Activated gamma-delta T cell treated with Interleukin-2 at 50 U/mL for 16 hours (primary cell): ENCODE results near the gene GPBP1L1.
"Not testable (repeated sequence)": the region's sequence is repeated elsewhere in the genome, so short reads cannot be mapped to it uniquely, and the experiment has no call there.

Source experiments
- DNase-seq: peaks from one replicate; pipeline ENCODE4 v3.0.0-alpha.2; 2020

The GPBP1L1 gene, protein sequence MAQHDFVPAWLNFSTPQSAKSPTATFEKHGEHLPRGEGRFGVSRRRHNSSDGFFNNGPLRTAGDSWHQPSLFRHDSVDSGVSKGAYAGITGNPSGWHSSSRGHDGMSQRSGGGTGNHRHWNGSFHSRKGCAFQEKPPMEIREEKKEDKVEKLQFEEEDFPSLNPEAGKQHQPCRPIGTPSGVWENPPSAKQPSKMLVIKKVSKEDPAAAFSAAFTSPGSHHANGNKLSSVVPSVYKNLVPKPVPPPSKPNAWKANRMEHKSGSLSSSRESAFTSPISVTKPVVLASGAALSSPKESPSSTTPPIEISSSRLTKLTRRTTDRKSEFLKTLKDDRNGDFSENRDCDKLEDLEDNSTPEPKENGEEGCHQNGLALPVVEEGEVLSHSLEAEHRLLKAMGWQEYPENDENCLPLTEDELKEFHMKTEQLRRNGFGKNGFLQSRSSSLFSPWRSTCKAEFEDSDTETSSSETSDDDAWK

DNA sequence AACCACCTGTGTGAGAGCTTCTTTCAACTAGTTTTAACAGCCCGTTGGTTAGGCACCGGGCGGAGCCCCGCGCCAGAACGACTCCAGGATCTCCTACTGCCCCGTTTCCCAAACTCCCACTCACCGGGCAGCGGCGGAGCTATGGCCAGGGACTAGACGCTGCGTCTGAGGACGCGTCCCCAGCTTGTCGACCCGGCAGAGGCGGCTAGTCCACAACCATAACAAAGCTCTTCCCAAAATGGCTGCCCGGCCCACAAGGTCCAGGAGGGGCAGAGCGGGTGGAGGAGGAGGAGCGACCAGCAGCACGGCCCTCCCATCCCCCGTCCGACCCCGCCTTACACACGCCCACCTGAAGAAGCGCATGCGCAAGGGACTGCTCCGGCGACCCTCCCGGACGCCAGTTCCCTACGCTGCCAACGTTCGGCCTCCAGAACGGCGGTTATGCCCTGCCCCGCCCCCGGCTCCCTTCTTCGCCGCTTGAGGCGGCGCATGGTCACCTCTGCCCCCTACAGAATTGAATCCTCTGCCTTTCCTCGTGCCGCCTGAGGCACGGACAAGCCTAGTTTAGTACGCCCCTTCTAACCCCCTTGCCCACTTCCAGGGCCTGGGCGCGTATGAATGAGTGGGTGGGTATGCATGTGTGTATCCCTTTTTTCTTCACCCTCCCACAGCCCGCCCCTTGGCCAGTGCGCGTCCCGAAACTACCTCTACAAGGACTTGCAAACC, at the start of gene GPBP1L1:
Gene GPBP1L1 (minus strand): TSS at position 246 of the 726 bp plus-strand sequence. CDS start 27,446 bp downstream, outside the sequence.
- DNase-seq: peak; percentile 97

DNA sequence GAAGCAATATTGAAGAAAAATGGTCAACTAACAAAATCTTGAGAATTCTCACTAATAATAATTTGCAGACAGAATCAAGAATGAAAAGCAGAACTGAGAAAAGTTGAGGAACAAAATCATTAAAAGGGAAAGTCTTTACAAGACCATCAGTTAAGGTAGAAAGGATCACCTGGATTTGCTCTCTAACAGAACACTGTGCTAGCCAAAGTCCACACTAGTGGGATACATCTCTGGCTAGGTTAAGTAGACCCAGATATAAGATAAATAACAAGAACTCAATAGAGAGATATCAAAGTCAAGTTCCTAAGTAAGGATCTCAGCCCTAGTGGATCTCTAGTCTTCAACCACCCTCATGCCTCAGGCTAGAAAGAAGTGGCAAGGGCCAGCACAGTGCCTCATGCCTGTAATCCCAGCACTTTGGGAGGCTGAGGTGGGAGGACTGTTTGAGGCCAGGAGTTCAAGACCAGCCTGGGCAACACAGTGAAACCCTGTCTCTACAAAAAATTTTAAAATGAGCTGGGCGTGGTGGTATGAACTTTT, 44.5 kb upstream of the GPBP1L1 start:
- no peak for DNase-seq

DNA sequence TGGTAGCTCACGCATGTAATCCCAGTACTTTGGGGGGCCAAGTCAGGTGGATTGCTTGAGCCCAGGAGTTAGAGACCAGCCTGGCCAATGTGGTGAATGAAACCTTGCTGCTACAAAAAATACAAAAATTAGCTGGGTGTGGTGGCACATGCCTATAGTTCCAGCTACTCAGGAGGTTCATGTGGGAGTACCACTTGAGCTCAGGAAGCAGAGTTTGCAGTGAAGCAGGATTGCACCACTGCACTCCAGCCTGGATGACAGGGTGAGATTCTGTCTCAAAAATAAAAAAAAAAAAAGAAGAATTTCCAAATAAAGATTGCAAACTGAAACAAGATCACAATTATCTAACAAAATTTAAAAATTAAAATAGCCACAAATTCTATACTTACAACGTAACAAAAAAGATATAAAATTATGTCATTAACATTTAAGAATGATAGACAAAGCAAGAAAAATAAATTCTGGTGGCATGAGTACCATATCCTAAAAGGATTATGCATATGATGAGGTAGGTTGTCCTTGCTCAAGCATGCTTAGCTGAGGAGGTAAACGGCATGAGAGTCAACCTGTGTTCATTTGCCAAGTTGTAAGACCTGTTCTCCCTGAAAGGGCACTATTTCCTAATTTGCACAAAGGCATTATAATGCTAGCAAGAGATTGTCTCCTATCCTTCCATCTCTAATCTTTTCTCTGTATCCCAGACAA, 43.9 kb upstream of the GPBP1L1 start:
- no peak for DNase-seq

DNA sequence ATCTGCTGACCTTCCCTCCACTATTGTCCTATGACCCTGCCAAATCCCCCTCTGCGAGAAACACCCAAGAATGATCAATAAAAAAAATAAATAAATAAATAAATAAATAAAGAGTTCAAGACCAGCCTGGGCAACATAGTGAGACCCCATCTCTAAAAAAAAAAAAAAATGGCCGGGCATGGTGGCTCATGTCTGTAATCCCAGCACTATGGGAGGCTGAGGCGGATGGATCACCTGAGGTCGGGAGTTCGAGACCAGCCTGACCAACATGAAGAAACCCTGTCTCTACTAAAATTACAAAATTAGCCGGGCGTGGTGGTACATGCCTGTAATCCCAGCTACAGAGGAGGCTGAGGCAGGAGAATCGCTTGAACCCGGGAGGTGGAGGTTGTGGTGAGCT, 39.7 kb upstream of the GPBP1L1 start:
- DNase-seq: not testable (repeated sequence)

DNA sequence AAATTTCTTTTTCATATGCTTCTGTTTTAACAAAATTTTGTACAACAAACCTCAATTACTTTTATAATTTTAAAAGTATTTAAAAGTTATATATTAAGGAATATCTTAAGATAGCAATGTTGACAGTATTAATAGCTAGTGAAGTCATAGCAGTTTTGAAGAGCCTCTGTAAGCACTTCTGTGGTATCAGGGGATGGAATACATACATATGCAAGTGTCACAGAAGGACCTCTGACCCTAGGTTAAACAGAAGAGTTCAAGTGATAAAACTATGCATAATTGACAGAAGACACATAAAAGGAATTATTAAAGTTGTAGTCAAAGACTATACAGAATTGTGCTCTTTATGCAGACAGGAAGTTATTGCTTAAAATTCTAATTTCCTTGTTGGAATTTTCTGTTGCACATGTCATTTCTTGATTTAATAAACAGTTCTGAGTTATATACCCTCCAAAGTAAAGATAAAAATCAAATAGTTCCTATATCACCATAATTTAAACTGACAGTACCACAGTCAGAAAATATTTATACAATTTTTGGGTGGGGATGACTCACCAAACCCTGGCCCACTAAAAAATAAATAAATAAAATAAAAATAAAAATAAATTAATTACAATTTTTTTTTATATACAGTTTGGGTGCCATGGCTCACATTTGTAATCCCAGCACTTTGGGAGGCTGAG, 37.1 kb upstream of the GPBP1L1 start:
- DNase-seq: no peak

DNA sequence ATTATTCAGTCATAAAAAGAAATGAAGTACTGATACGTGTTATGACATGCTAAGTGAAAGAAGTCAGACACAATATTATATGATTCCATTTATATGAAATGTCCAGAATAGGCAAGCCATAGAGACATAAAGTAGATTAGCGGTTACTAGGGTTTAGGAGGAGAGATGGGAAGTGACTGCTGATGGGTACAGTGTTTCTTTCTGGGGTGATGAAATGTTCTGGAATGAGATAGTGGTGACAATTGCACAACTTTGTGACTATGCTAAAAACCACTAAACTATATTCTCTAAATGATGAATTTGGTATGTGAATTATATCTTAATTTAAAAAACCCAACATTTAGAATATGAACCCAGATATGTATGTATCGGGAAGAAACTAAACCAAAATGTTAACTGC, 36.5 kb upstream of the GPBP1L1 start:
- DNase-seq: no peak

DNA sequence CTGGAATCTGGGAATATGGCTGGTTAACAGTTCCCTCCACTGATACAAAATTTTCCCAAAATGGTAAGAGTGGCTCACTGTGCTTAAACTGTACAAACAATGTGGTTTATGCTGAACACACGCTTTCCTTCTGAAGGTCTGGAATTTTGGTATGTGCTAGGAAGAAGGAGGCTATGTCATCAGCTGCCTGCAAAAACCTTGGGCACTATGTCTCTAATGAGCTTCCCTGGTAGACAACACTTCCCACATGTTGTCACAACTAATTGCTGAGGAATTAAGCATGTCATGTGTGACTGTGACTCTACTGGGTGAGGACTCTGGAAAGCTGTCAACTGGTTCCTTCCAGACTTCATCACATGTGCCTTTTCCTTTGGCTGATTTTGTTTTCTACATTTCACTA, 34.9 kb upstream of the GPBP1L1 start:
- no peak for DNase-seq

DNA sequence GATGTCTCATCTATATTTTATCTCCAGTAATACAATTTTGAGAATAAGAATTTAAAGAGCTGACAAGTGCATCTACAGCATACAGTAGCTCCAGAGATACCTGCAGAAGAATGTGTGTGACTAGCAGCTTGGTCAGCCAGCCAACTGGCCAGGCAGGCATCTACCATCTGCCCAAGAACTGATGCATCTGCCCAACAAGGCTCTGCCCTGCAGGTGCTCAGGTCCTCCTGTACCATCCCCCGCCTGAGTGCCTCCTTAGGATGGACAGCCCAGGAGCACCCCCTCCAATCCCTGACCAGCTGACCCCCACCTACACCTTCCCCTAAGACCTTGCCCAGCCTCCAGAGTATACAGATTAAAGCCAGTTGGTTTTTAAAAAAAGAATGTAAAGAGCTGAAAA, 32.0 kb upstream of the GPBP1L1 start:
- no peak for DNase-seq

DNA sequence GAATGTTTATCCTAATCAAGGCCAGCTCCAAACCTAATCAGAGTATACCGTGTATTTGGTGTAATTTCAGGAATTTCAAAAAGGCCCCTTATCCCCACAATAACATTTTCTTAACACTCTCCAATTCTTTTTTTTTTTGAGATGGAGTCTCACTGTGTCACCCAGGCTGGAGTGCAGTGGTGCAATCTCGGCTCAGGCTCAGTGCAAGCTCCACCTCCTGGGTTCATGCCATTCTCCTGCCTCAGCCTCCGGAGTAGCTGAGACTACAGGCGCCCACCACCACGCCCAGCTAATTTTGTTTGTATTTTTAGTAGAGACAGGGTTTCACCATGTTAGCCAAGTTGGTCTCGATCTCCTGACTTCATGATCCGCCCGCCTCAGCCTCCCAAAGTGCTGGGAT, 31.1 kb upstream of the GPBP1L1 start:
- not testable (repeated sequence) for DNase-seq

DNA sequence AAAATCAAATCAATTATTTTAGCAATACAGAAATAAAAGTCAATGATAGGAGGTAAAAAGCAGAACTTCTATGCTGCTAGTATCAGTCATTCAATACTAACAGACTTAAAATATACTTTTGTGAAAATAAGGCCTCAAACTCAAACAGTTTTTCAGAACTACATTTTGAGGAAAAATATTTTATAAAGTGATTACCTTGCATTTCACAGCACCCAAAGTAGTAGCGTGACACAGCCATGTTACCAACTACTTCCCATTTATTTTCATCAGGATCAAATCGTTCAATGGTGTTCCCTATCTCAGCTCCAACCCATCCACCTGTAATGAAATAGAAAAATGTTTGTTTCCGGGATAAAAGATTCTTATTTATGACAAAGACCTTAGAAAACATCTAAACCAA, 30.4 kb upstream of the GPBP1L1 start:
- DNase-seq: no peak

DNA sequence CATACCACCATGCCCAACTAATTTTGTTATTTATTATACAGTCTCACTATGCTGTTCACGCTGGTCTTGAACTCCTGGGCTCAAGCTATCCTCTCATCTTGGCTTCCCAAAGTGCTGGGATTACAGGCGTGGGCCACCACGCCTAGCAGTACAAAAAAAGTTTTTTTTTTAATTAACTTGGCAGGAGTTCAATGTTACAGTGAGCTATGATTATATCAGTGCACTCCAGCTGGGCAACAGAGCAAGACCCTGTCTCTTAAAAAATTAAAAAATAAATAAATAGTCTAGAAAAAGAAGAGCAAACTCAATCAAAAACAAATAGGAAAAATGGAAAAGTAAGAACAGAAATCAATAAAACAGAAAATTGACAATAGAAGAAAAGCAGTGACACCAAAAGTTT, 27.4 kb upstream of the GPBP1L1 start:
- no peak for DNase-seq

DNA sequence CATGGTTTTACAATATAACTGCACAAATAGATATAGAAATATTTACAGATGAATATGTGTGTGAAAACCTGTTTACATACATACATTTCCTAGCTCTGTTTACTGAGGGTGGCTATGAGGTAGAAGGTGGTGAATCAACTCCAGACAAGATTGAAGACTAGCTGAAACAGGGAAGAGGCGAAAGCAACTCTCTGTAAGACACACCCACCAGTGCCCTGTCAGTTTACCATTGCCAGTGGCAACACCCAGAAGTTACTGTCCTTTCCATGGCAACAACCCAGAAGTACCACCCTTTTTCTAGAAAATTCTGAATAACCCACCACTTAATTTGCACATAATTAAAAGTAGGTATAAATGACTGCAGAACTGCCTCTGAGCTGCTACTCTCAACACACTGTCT, 18.3 kb upstream of the GPBP1L1 start:
- no peak for DNase-seq

DNA sequence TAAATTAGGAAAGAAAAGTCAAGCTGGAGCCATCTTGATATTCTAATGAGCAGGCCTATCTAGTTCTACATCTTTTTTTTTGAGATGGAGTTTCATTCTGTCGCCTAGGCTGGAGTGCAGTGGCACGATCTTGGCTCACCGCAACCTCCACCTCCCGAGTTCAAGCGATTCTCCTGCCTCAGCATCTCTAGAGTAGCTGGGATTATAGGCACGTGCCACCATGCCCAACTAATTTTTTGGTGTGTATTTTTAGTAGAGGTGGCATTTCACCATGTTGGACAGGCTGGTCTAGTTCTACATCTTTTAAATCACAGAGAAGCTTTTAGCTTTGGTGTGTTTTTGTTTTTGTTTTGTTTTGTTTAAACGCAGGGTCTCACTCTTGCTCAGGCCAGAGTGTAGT, 8.5 kb upstream of the GPBP1L1 start:
- DNase-seq: no peak

DNA sequence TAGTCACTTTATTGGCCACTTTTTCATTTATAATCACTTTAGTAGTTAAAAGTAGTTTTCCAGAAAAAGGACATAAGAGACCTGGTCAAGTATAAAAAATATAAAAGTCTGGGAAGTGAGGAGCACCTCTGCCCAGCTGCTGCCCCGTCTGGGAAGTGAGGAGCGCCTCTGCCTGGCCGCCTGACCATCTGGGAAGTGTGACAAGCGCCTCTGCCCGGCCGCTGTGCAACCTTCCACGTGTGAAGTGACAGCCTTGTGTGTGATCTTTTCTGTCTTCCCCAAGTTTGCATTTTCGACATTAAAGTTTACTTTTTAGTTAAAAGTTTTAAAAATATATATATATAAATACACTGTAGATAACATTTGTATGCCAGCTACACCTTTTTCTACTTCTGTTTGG, 7.5 kb upstream of the GPBP1L1 start:
- not testable (repeated sequence) for DNase-seq

DNA sequence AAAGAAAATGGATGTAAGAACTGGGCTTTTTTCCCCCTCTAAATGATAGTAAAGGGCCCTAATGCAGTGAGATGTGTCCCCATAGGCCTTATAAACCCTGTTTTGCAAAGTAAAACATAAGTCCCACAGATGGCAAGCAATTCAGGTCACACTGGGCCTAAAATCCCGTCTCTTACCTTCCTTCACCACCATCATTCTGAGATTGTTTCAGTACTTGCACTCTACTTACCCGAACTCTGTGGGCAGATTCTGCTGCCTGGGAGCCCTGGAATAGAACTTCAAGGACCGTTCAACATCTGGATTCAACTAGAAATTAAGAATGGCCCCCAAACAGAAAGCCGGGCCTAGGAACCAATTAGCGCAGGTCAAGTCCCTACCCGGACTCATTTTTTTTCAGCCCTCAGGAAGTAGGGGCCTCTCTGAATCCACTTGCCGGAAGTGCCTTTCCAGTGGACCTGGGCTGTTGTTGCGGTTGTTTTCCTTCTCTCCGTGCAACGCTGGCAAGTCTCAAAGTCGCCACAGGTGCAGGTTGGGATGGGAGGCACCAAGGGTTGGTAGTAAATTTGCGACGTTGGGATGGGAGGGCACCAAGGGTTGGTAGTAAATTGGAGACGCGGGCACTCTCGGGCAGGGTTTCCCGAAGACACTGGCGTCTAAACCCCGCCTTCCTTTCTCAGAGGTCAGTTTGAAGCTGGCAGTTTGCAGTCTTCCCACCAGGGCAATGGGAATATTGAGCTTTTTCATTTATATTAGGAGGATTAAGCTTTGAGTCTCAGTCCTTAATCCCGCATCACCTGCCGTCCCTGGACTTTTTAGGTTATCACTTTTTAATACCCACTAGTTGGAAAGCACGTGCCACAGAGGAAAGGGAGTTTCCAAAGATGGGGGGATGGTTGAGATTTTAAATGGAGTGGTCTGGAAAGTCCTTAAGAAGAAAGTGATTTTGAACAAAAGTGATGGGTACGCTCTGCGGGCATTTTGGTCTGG, 1.7 kb upstream of the GPBP1L1 start, which contains the start of gene TMEM69:
Gene TMEM69 (plus strand): TSS at position 428 of the 987 bp plus-strand sequence. CDS start 2,888 bp downstream, outside the sequence.
- peak; percentile 72 for DNase-seq

DNA sequence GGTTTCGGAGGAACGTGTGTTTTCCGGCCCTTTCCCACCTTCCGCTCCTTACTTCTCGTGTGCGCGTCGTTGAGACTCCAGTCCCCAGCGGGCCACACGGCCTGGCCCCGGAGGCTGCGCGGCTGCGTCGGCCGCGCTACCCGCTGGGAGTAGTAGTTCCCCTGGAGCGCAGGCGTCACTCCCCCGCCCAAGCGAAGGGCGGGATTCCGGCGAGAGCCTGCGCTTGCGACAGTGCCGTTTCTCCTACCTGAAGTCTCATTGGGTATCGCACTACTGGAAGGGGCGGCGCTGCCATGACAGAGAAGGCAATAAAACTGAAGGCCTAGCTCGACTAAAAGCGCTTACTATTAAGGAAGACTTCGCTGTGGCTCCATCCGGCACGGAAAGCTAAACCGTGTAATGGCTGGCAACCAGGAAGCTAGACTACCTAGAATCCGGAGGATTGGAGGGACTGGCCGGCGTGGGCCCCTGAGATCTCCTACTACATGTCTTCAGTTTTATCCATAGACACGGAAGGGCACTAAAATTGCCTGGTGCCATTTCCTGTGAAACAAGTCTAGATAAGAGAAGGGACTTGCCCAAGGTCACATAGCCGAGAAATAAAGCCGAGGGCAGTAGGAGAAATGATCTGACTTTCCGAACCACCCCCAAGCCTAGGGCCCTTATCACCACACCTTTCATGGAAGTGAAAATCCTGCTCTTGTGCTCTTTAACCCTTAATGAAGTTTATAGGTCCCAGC, 851 bp upstream of the GPBP1L1 start:
- peak; percentile 95 for DNase-seq

DNA sequence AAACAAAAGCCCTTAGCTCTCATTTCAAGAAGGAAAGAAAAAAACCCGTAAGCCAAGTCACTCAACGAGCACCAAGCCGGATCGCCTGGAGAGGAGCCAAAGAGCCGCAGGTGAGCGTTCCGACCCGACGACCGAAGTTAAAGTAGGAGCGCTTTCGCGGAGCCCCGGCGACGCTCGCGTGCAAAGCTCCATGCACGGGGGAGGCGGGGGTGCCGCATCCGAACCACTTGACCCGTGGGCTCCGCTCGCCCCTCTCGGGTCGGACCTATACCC, 382 bp downstream of the GPBP1L1 start:
- DNase-seq: peak; percentile 65

DNA sequence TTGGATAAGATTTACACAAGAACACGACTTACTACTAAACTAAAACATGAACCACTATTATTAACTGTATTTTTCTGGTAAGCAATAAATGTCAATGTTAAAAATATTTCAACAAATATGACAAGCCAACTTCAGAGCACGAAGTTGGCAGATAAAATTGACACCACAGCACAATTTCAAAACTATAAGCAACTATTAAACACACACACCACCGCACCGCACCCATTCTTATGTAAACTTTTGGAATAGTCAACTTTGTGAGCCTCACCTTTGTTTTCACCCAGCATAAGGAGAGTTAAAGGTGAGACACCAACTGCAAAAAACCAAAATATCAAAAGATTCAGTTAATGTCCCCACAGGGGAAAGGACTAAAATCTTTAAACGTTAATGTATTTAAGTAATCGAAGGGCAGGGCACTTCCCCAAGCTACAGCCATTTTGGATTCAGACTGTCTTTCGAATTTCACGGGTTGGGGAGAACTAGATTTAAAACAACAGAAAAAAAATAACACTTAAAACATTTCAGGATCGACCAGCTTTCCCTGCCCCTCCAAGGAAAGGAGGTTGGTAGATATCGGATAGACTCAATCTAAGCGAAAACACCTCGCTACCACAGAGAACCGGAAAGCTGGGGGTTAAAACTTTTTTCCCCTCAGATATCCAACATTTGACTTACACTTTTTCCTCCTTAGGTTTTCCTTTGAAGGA, 872 bp downstream of the GPBP1L1 start:
- DNase-seq: no peak

DNA sequence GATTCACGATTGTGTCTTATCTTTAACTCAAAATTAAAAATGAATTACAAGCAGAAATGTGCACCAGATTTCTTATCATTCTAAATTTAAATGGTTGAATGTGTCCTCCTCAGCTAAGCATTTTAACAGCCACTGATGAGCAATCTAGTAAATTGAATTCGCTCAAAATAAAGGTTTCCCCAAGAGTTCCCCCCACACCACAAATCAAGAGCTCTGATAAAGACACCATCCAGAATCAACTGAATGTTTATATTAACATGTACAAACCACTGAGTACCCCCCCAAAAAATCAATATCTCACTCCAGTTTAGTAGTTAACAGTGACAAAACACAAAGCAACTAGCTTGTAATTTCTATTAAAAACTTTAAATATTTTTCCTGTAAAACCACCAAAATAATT, 1.9 kb downstream of the GPBP1L1 start:
- DNase-seq: no peak

DNA sequence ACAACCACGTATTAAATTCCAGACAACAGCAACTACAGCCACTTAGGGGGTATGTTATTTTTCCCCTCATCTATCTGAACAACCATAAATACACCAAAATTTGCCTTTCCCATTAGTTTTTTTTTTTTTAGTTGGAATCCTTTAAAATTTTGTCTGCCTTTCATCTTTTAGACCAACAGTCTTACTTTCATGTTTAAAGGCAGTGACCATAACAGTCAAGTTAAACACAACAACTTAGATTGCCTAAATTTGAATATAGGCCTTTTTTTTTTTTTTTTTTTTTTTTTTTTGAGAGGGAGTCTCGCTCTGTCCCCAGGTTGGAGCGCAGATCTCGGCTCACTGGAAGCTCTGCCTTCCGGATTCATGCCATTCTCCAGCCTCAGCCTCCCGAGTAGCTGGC, 3.4 kb downstream of the GPBP1L1 start:
- DNase-seq: no peak
